ENCODE measurements around the gene SAMD11. TPM values are rescaled to one million over a fixed set of nuclear protein-coding genes. Genes with fewer than 3 reads are reported as not detected.

Gene SAMD11
- total RNA-seq, 1 experiment from 2014 or later = 0.54 TPM

- H3K36me3 Mint-ChIP-seq (ENCODE audit: insufficient read depth, unreplicated experiment) = peaks cover 5% of the 10 kb centered on the region
Measured at GRCh38 chr1:927748-928147, 4.0 kb downstream of the SAMD11 start.

GRCh38 chr1:928825-929661 is 5.3 kb downstream of the SAMD11 start:
- H3K36me3 Mint-ChIP-seq (ENCODE audit: insufficient read depth, unreplicated experiment) = peaks cover 11% of the 10 kb centered on the region
- no TSS peak for BruUV-seq (replicated peaks)
- no peaks in the 10 kb centered on the region for H3K9me3 Mint-ChIP-seq (ENCODE audit: low read depth, unreplicated experiment)
- DNase-seq = no peak
- H3K4me1 Mint-ChIP-seq (ENCODE audit: low read depth, unreplicated experiment) = peaks cover 8% of the 10 kb centered on the region
- peaks cover 60% of the 10 kb centered on the region for H3K27me3 Mint-ChIP-seq (ENCODE audit: unreplicated experiment)
- CTCF ChIA-PET = no interaction called here
- TF ChIP-seq, protein P1, sequence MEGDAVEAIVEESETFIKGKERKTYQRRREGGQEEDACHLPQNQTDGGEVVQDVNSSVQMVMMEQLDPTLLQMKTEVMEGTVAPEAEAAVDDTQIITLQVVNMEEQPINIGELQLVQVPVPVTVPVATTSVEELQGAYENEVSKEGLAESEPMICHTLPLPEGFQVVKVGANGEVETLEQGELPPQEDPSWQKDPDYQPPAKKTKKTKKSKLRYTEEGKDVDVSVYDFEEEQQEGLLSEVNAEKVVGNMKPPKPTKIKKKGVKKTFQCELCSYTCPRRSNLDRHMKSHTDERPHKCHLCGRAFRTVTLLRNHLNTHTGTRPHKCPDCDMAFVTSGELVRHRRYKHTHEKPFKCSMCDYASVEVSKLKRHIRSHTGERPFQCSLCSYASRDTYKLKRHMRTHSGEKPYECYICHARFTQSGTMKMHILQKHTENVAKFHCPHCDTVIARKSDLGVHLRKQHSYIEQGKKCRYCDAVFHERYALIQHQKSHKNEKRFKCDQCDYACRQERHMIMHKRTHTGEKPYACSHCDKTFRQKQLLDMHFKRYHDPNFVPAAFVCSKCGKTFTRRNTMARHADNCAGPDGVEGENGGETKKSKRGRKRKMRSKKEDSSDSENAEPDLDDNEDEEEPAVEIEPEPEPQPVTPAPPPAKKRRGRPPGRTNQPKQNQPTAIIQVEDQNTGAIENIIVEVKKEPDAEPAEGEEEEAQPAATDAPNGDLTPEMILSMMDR (IDR thresholded peaks at IDR 0.05; ENCODE audit: unreplicated experiment) = no peak
- intact Hi-C loops (cut with micrococcal nuclease; ENCODE audit: unreplicated experiment) = no loop called here
- H3K4me3 Mint-ChIP-seq (ENCODE audit: low read depth, unreplicated experiment) = no peak overlapping the region
- H3K27ac Mint-ChIP-seq (ENCODE audit: unreplicated experiment) = no peak overlapping the region

More at GRCh38 chr1:927748-928147, 4.0 kb downstream of the SAMD11 start:
- Mint-ChIP-seq H3K9me3 (ENCODE audit: low read depth, unreplicated experiment) (no peaks in the 10 kb centered on the region), H3K4me1 (ENCODE audit: low read depth, unreplicated experiment) (peaks cover 8% of the 10 kb centered on the region), H3K27ac (ENCODE audit: unreplicated experiment) (no peak overlapping the region), H3K27me3 (ENCODE audit: unreplicated experiment) (peaks cover 60% of the 10 kb centered on the region), H3K4me3 (ENCODE audit: low read depth, unreplicated experiment) (no peak overlapping the region)
- no TSS peak for BruUV-seq (replicated peaks)
- CTCF ChIA-PET = interaction anchor here (0.6 kb wide), 1 partner anchor 10 kb away, joined by 5 read pairs; no protein-coding TSS in a partner anchor
- intact Hi-C loops (cut with micrococcal nuclease; ENCODE audit: unreplicated experiment) = no loop called here
- TF ChIP-seq, protein P1 (IDR thresholded peaks at IDR 0.05; ENCODE audit: unreplicated experiment) = no peak
- no peak for DNase-seq

- Mint-ChIP-seq H3K27me3 (ENCODE audit: unreplicated experiment) (peaks cover 67% of the 10 kb centered on the region), H3K4me3 (ENCODE audit: low read depth, unreplicated experiment) (no peak overlapping the region), H3K27ac (ENCODE audit: unreplicated experiment) (no peak overlapping the region), H3K4me1 (ENCODE audit: low read depth, unreplicated experiment) (peaks cover 13% of the 10 kb centered on the region), H3K36me3 (ENCODE audit: insufficient read depth, unreplicated experiment) (peaks cover 11% of the 10 kb centered on the region), H3K9me3 (ENCODE audit: low read depth, unreplicated experiment) (no peaks in the 10 kb centered on the region)
- CTCF ChIA-PET = no interaction called here
- BruUV-seq (replicated peaks) = no TSS peak
- intact Hi-C loops (cut with micrococcal nuclease; ENCODE audit: unreplicated experiment) = no loop called here
- TF ChIP-seq, protein P1 (IDR thresholded peaks at IDR 0.05; ENCODE audit: unreplicated experiment) = no peak
- no peak for DNase-seq
Measured at GRCh38 chr1:929712-930632, 6.2 kb downstream of the SAMD11 start.

GRCh38 chr1:930633-931138 is 7.0 kb downstream of the SAMD11 start:
- Mint-ChIP-seq H3K27me3 (ENCODE audit: unreplicated experiment) (peaks cover 74% of the 10 kb centered on the region), H3K9me3 (ENCODE audit: low read depth, unreplicated experiment) (no peaks in the 10 kb centered on the region), H3K36me3 (ENCODE audit: insufficient read depth, unreplicated experiment) (peaks cover 11% of the 10 kb centered on the region), H3K4me3 (ENCODE audit: low read depth, unreplicated experiment) (no peak overlapping the region), H3K4me1 (ENCODE audit: low read depth, unreplicated experiment) (peaks cover 16% of the 10 kb centered on the region), H3K27ac (ENCODE audit: unreplicated experiment) (no peak overlapping the region)
- TF ChIP-seq, protein P1 (IDR thresholded peaks at IDR 0.05; ENCODE audit: unreplicated experiment) = no peak
- CTCF ChIA-PET = no interaction called here
- intact Hi-C loops (cut with micrococcal nuclease; ENCODE audit: unreplicated experiment) = no loop called here
- BruUV-seq (replicated peaks) = no TSS peak
- no peak for DNase-seq
